H9 (cell line): ENCODE measurements around the gene NHLRC4. TPM values are rescaled to one million over a fixed set of nuclear protein-coding genes. Genes with fewer than 3 reads are reported as not detected.

ENCODE experiments used
- DNase-seq: peaks from one replicate; pipeline ENCODE4 v3.0.0-alpha.2; 2017
- H2AFZ ChIP-seq: one replicate; pipeline ENCODE4 v1.6.1; 2013; ENCODE audit warnings: mild to moderate bottlenecking, low read length, control low read depth, moderate library complexity
- H2AK5ac ChIP-seq: 2 replicates; pipeline ENCODE4 v1.6.1; 2013; ENCODE audit warnings: low read length, control low read depth, mixed read lengths; ENCODE audit not compliant: insufficient read length
- H2BK120ac ChIP-seq: one replicate; pipeline ENCODE4 v1.6.1; 2013; ENCODE audit warnings: low read depth, mild to moderate bottlenecking, low read length, control low read depth, inconsistent platforms; ENCODE audit not compliant: poor library complexity, severe bottlenecking
- H2BK12ac ChIP-seq: 2 replicates; pipeline ENCODE4 v1.6.1; 2013; ENCODE audit warnings: low read length, control low read depth, mixed read lengths, low read depth; ENCODE audit not compliant: insufficient read length
- H2BK15ac ChIP-seq: 2 replicates; pipeline ENCODE4 v1.6.1; 2013; ENCODE audit warnings: low read depth, low read length, control low read depth
- H2BK20ac ChIP-seq: one replicate; pipeline ENCODE4 v1.6.1; 2013; ENCODE audit warnings: low read depth, mild to moderate bottlenecking, low read length, control low read depth, inconsistent platforms; ENCODE audit not compliant: poor library complexity, severe bottlenecking
- H2BK5ac ChIP-seq: 2 replicates; pipeline ENCODE4 v1.6.1; 2013; ENCODE audit warnings: low read length, control low read depth, mixed read lengths; ENCODE audit not compliant: insufficient read length
- H3K14ac ChIP-seq: 2 replicates; pipeline ENCODE4 v1.6.1; 2013; ENCODE audit warnings: low read length, control low read depth; ENCODE audit not compliant: insufficient read depth
- H3K18ac ChIP-seq: 2 replicates; pipeline ENCODE4 v1.6.1; 2013; ENCODE audit warnings: low read depth, mild to moderate bottlenecking, mixed read lengths, low read length, control low read depth; ENCODE audit not compliant: insufficient read length
- H3K23ac ChIP-seq: 2 replicates; pipeline ENCODE4 v1.6.1; 2013; ENCODE audit warnings: low read length, control low read depth, mixed read lengths, low read depth; ENCODE audit not compliant: insufficient read length
- H3K23me2 ChIP-seq: 2 replicates; pipeline ENCODE4 v1.6.1; 2013; ENCODE audit warnings: low read depth, mild to moderate bottlenecking, mixed read lengths, low read length, control low read depth; ENCODE audit not compliant: insufficient read length, poor library complexity, severe bottlenecking
- H3K27ac ChIP-seq: 2 replicates; pipeline ENCODE4 v1.5.1; 2013; ENCODE audit warnings: low read length, control low read depth, mixed read lengths, low read depth; ENCODE audit not compliant: insufficient read length
- H3K27me3 ChIP-seq: 2 replicates; pipeline ENCODE4 v1.6.1; 2013; ENCODE audit warnings: low read length, control low read depth, inconsistent platforms; ENCODE audit not compliant: insufficient read depth
- H3K4ac ChIP-seq: 2 replicates; pipeline ENCODE4 v1.6.1; 2013; ENCODE audit warnings: low read depth, mild to moderate bottlenecking, control low read depth, inconsistent platforms, low read length, moderate library complexity
- H3K4me1 ChIP-seq: 2 replicates; pipeline ENCODE4 v1.6.1; 2013; ENCODE audit warnings: low read length, control low read depth, inconsistent platforms; ENCODE audit not compliant: insufficient read depth
- H3K4me2 ChIP-seq: 2 replicates; pipeline ENCODE4 v1.6.1; 2013; ENCODE audit warnings: low read length, control low read depth, mixed read lengths; ENCODE audit not compliant: insufficient read length, insufficient read depth
- H3K56ac ChIP-seq: 2 replicates; pipeline ENCODE4 v1.6.1; 2013; ENCODE audit warnings: low read depth, mild to moderate bottlenecking, mixed read lengths, low read length, control low read depth; ENCODE audit not compliant: insufficient read length
- H3K79me1 ChIP-seq: 2 replicates; pipeline ENCODE4 v1.6.1; 2013; ENCODE audit warnings: low read depth, mild to moderate bottlenecking, moderate library complexity, low read length, control low read depth, inconsistent platforms; ENCODE audit not compliant: insufficient read depth, poor library complexity, severe bottlenecking
- H3K79me2 ChIP-seq: 2 replicates; pipeline ENCODE4 v1.6.1; 2013; ENCODE audit warnings: low read length, control low read depth, inconsistent platforms; ENCODE audit not compliant: insufficient read depth
- H3K9ac ChIP-seq: 2 replicates; pipeline ENCODE4 v1.6.1; 2013; ENCODE audit warnings: low read length, control low read depth, mixed read lengths; ENCODE audit not compliant: insufficient read length; ENCODE audit errors: extremely low read depth
- H3K9me3 ChIP-seq: one replicate; pipeline ENCODE4 v1.6.1; 2013; ENCODE audit warnings: low read depth, low read length, inconsistent platforms; ENCODE audit not compliant: control insufficient read depth
- H3T11ph ChIP-seq: one replicate; pipeline ENCODE4 v1.6.1; 2013; ENCODE audit warnings: mild to moderate bottlenecking, low read length, control low read depth, inconsistent platforms
- H4K20me1 ChIP-seq: one replicate; pipeline ENCODE4 v1.6.1; 2013; ENCODE audit not compliant: control insufficient read depth, insufficient read length, insufficient read depth
- H4K5ac ChIP-seq: 2 replicates; pipeline ENCODE4 v1.6.1; 2013; ENCODE audit warnings: low read depth, mild to moderate bottlenecking, mixed read lengths, low read length, control low read depth; ENCODE audit not compliant: insufficient read length
- H4K8ac ChIP-seq: replicated peaks from 2 replicates; pipeline ENCODE4 v1.6.1; 2013; ENCODE audit warnings: low read length, control low read depth, mixed read lengths, low read depth; ENCODE audit not compliant: insufficient read length
- H4K91ac ChIP-seq: 2 replicates; pipeline ENCODE4 v1.6.1; 2013; ENCODE audit warnings: low read depth, mild to moderate bottlenecking, moderate library complexity, mixed read lengths, low read length, control low read depth; ENCODE audit not compliant: insufficient read length
- H3K27ac Mint-ChIP-seq, 3 experiments: 2 replicates in 2 of 3; 3 replicates in 1 of 3; pipeline ENCODE4 v1.8.0; 2020 to 2021; ENCODE audit warnings: mixed read lengths in 3 of 3, mild to moderate bottlenecking in 1 of 3, moderate library complexity in 1 of 3
- H3K27me3 Mint-ChIP-seq: 2 replicates; pipeline ENCODE4 v1.8.0; 2021; ENCODE audit warnings: low read depth, mild to moderate bottlenecking, moderate library complexity, mixed read lengths
- H3K36me3 Mint-ChIP-seq, 3 experiments: 2 replicates in 2 of 3; 3 replicates in 1 of 3; pipeline ENCODE4 v1.8.0; 2020 to 2021; ENCODE audit warnings: low read depth in 3 of 3, mixed read lengths in 3 of 3; ENCODE audit not compliant: insufficient read depth in 1 of 3
- H3K4me1 Mint-ChIP-seq, 2 experiments: 2 replicates each; pipeline ENCODE4 v1.8.0; 2020; ENCODE audit warnings: mixed read lengths in 2 of 2
- H3K4me3 Mint-ChIP-seq, 2 experiments: 2 replicates in 1 of 2; 3 replicates in 1 of 2; pipeline ENCODE4 v1.8.0; 2020 to 2021; ENCODE audit warnings: mild to moderate bottlenecking in 2 of 2, mixed read lengths in 2 of 2, moderate library complexity in 1 of 2
- H3K9me3 Mint-ChIP-seq, 2 experiments: 2 replicates in 1 of 2; 3 replicates in 1 of 2; pipeline ENCODE4 v1.8.0; 2020; ENCODE audit warnings: mild to moderate bottlenecking in 2 of 2, mixed read lengths in 2 of 2, moderate library complexity in 1 of 2
- WGBS: extraction: QIAGEN DNeasy Blood & Tissue Kit; methylation state at CpG from one replicate; pipeline ENCODE4 v1.1.7; 2013; ENCODE audit warnings: missing lambda C conversion rate, low lambda C conversion rate, mixed read lengths; ENCODE audit not compliant: insufficient read length; ENCODE audit errors: extremely low coverage; 5-methylcytosine and 5-hydroxymethylcytosine counted together
- total RNA-seq: library from RNA; stranded (reverse); gene quantifications from 2 replicates; pipeline ENCODE4 v1.2.1, GENCODE V29; 2021
- TF ChIP-seq, protein P1 (sequence below): fragments of 200-600 bp; sonication (generic); conservative IDR thresholded peaks from 3 replicates; pipeline ENCODE4 v1.8.0; 2021; ENCODE audit warnings: antibody characterized with exemption, mild to moderate bottlenecking

NHLRC4 gene
- total RNA-seq, 1 experiment from 2014 or later: 0.42 TPM

DNA sequence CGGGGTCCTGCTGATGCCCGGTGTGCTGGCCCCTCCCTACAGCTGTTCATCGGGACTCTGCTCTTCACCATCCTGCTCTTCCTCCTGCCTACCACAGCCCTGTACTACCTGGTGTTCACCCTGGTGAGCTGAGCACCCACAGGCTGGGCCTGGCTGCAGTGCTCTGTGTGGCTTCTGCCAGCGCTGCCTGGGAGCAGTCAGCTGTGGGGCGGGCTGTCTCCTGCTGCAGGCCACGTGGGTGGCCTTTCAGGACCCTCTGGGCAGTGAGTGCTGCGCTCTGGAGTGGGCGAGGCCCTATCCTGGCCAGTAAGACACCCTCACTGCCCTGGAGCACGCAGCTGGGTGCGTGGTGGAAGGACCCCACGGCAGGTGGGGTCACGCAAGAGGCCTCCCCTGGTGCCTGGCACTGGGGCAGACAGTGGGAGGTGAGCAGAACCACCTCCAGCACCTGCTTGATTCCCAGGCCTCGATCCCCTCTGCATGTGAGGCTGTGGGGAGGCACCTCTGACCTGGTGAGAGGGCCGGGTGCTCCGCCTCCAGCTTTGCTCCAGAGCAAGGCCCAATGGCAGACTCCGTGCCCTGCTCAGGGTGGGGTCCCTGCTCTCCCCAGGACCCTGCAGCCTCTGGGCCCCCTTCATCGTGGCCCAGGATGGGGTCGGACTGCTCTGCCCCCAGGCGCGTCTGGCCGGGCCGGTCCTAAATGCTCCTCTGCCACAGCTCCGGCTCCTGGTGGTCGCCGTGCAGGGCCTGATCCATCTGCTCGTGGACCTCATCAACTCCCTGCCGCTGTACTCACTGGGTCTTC, 13.5 kb downstream of the NHLRC4 start:
- Histone ChIP-seq H2AFZ (no peak overlapping the region), H3K14ac (no peak overlapping the region), H3K27me3 (no peaks in the 10 kb centered on the region), H3K79me2 (no peaks in the 10 kb centered on the region), H3K23ac (no peak overlapping the region), H3K27ac (no peak overlapping the region), H2BK120ac (no peak overlapping the region), H4K5ac (no peak overlapping the region), H3K4me1 (no peaks in the 10 kb centered on the region; the same call in 1 of the 2 replicates), H2BK5ac (no peak overlapping the region), H2AK5ac (no peak overlapping the region), H4K8ac (no peak overlapping the region), H3K23me2 (no peaks in the 10 kb centered on the region), H2BK12ac (no peak overlapping the region), H2BK15ac (no peak overlapping the region), H3T11ph (no peak overlapping the region), H3K9me3 (no peaks in the 10 kb centered on the region), H4K20me1 (no peaks in the 10 kb centered on the region), H3K4ac (no peak overlapping the region), H4K91ac (no peak overlapping the region), H2BK20ac (no peak overlapping the region), H3K4me2 (no peak overlapping the region), H3K79me1 (no peaks in the 10 kb centered on the region), H3K9ac (no peak overlapping the region), H3K56ac (no peak overlapping the region), H3K18ac (no peak overlapping the region)
- Mint-ChIP-seq H3K27ac (no peak overlapping the region), H3K27me3 (peaks cover 4% of the 10 kb centered on the region), H3K9me3 (no peaks in the 10 kb centered on the region), H3K4me1 (peaks cover 3 to 13% of the 10 kb centered on the region in 2 experiments), H3K4me3 (no peak overlapping the region), H3K36me3 (peaks cover 0 to 4% (median 2%) of the 10 kb centered on the region in 3 experiments; a peak in 2 of 7 replicates)
- WGBS: no CpG with 5 or more reads among the region's 27 CpGs
- no peak for DNase-seq
- TF ChIP-seq, protein P1, sequence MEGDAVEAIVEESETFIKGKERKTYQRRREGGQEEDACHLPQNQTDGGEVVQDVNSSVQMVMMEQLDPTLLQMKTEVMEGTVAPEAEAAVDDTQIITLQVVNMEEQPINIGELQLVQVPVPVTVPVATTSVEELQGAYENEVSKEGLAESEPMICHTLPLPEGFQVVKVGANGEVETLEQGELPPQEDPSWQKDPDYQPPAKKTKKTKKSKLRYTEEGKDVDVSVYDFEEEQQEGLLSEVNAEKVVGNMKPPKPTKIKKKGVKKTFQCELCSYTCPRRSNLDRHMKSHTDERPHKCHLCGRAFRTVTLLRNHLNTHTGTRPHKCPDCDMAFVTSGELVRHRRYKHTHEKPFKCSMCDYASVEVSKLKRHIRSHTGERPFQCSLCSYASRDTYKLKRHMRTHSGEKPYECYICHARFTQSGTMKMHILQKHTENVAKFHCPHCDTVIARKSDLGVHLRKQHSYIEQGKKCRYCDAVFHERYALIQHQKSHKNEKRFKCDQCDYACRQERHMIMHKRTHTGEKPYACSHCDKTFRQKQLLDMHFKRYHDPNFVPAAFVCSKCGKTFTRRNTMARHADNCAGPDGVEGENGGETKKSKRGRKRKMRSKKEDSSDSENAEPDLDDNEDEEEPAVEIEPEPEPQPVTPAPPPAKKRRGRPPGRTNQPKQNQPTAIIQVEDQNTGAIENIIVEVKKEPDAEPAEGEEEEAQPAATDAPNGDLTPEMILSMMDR: no peak
